Loucy (cell line): Measurements from ENCODE around the gene SLU7.

Experiments used
- CTCF ChIP-seq: fragments of 200-600 bp; sonication (generic); conservative IDR thresholded peaks from 2 replicates; pipeline ENCODE4 v1.5.1; 2014; ENCODE audit warnings: mild to moderate bottlenecking, antibody characterized with exemption, low read length
- EZH2phosphoT487 ChIP-seq: fragments of 200-600 bp; IDR thresholded peaks from 2 replicates; pipeline ENCODE4 v1.6.1; 2018; ENCODE audit warnings: antibody characterized with exemption, mild to moderate bottlenecking, moderate library complexity, borderline replicate concordance

GRCh38 chr5:160467555-160468362, 48.9 kb upstream of the SLU7 start:
- no peak for TF ChIP-seq CTCF
- TF ChIP-seq EZH2phosphoT487 = no peak
